HG02798 (cell line): Measurements from ENCODE around the gene WSCD2.

ENCODE experiments used
- ATAC-seq: cut with Tn5 transposase; IDR thresholded peaks from one replicate; pipeline ENCODE4 v1.9.1; 2021; ENCODE audit warnings: mild to moderate bottlenecking; ENCODE audit not compliant: unreplicated experiment, poor library complexity

Gene WSCD2

DNA sequence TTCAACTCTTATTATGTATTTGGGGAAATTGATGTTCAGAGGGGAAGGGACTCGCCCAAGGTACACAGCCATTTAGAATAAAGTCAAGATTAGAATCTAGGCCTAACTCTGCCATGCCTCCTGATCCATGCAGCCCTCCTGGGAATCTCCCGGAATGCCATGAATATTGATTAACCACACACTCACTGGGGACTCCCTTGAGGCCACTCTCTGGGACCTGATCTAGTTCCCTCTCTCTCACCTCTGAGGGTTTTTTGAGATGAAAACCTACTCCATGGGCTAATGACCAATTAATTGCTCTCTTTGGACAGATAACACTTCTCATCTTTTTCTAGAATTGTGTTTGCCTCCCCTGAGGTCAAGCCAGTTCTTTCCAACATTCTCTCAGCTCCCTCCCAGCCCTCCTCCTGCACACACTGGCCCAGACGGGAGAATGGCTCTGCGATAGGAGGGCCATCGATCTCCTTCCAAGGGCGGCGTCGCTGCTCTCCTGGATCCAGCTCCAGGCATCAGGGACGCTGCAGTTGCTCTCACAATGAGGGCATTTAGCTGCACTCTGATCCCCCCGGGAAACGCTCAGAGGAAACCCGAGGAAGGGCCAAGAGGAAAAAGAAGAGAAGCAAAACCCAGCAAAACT, 22.6 kb downstream of the WSCD2 start:
- no peak for ATAC-seq

DNA sequence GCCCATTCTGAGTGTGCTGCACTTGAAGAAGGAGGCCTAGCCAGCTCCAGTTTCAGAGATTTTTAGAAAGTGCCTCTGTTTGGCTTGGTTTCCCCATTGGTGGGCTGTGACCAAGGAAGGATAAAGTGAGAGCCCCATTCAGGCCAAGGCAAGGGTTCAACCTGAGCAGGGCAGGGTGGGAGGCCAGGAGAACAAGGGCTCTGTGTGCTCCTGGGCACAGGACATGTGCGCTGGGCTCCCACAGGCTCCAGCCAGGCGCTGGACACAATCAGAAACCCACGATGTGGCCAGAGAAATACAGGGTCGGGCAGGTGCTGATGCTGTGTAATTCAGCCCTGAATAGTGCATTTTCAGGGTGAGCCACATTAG, 23.1 kb downstream of the WSCD2 start:
- ATAC-seq, result no peak

DNA sequence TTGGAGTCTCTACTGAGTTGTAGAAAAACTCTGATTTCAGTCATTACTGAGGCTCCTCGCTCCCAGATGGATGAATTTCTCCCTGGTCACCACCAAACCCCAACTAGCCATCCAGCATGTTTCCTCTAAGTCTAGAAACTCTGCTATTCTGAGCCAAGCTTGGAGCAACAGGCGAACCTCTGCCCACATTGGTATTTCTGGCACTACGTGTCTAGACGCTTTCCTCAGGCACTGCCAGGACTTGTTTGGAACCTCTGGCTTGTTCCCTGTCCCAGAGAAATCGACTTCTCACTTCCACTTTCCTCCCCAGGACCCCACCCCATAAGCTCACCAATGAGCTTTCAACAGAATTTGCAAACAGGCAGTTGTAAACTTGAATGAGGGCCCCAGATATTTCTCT, 27.6 kb downstream of the WSCD2 start:
- ATAC-seq, result no peak

DNA sequence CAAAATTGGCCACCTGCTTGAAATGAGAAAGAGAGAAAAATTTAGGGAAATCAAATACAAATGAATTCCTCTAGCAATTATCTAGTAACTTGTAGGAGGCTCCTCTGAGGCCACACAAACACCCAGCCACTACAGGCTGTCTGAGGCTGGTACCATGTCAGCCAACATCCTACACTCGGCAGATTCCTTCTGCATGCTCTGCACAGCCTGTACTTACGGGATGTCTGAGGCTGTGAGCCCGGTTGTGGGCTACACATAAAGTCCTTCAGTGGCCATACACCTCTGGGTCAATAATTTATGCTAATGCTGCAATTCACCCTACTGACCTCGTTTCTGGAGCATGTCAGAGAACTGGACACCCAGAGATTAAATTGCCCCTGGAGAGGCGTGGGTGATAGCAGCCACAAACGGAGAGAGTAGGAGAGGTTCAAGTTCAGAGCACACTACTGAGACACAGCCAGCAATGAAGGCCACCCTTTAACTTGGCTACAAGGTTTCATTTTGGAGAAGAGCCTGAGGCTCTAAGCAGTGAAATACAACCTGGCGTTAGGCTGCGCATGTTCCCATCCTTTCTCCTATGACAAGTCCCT, 28.9 kb downstream of the WSCD2 start:
- no peak for ATAC-seq

DNA sequence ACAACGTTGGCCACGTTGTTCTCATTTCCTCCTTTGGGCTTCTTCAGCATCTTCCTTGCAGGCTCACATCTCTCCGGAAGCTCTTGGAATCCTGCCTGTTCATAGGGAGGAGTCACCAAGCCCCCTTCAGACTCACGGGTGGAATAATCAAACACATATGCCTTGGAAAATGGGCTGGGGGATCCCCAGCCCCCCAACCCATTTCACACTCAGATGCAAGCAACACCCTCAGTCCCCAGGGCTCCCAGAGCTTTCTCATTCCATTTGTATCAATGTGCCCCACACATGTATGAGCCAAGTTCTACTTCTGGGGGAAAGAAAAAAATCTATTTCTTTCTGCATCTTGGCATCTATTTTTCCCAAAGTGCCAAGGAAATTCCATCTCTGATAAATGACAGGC, 33.1 kb downstream of the WSCD2 start:
- ATAC-seq, result no peak

DNA sequence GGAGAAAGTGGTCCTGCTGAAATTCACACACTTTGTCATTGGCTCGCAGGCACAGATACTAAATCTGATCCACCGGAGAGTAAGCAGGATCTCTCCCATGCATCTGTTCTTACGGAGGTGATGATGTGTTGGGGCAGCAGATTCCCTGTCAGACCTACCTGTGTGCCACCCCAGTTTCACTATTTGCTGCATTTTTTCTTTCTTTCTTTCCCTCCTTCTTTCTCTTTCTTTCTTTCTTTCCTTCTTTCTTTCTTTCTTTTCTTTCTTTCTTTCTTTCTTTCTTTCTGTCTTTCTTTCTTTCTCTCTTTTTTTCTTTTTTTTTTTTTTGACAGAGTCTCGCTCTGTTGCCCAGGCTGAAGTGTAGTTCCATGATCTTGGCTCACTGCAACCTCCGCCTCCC, 37.4 kb downstream of the WSCD2 start:
- ATAC-seq, result no peak

DNA sequence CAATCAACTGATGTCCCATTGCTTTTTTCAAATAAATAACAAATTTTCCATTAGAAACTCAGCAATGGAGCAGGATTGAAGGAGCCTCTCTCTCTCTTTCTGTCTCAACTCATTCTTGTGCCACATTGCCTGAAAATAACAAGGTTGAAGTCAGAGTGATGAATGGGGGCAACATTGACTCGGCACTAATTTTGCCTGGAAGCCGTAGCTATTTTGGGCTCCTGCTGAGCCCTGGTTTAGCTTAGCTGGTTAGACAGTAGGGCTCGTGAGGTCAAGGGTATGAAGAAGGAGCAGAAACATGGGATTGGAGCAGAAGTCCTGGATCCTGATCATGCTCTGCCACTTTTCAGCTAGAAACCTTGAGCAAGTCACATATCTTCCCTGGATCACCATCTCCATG, 38.9 kb downstream of the WSCD2 start:
- ATAC-seq, result no peak

DNA sequence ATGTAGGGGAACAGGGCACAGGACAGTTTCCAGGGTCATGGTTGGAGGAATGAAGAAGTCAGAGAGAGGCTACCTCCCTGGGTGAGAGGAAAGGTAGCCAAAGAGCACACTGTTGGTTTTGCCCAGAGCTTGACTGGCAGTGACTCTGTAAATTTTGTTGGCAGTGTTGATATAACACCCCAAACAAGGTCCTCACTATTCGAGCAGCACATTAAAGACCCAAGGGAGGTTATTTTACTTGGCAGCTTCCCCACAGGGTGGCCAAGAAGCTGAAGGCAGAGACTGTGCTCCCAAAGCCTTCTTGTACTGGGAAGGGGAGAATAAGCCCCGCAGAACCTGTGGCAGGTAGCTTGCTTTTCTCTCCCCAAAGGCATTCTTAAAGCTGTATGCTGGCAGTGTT, 40.6 kb downstream of the WSCD2 start:
- no peak for ATAC-seq

DNA sequence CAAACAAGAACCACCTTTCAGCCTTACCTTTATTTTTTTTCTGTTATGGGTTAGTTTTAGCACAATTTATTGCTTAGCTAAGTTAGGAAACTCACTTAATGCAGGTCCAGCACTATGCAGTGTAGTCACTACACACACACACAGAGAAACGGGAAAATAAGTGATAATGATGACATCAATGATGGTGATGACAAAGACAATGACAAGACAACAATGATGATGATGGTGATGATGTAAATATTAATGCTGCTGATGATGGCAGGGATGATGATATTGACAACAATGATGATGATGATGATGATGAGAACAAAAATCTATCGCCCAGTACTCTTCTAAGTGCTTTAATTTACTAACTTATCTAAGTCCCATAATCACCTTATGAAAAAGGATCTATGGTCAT, 41.1 kb downstream of the WSCD2 start:
- no peak for ATAC-seq

DNA sequence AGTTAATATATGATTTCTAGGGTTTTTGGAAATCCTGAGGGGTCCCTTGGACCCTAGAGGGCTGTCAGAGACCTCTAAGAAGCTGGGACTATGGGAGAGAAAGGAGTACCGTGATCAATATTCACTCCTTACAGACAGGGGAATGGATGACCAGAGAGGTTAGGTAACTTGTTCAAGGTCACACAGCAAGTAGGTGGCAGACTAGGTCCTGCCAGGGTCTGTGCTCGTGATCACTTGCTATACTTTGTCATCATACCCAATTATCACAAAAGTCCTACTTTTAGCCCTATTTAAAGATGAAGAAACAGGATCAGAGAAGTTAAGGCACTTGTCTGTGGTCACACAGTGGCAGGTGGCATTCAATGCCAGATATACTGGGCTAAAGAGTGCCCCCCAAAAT, 42.9 kb downstream of the WSCD2 start:
- no peak for ATAC-seq

DNA sequence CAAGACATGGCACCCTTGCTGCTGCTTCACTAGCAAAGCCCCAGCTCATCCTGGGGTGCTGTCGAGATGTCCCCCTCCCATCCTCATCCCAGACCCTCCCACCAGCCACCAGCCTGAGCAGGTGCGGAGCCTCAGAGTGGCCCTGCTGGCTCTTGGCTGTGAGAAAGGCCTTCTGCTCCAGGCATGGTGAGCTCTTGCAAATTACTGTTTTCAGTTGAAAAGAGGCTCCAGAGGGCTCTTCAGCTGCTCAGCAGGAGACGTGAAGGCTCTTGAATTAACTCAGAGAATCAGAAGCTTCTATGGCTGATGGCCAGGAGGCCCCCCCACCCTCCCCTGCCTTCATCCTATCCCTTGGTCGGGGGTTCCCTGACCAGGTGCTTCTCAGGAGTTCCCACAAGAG, 44.1 kb downstream of the WSCD2 start:
- ATAC-seq, result no peak

DNA sequence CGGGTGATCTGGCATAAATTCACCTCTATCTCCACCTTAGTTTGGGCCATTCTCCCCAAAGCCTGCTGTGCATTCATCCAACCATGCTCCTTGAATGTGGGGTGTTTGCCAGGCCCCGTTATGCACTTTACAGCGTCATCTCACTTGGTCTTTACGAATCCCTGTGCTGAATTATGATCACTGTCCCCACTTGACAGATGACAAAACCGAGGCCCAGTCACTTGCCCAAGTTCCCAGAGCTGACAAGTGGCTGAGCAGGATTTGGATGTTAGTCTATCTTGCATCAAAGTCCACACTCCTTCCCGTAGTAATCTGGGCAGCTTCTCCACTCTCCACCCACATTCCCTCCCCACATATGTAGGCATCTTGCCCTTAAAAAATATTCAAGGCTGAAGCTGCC, 44.8 kb downstream of the WSCD2 start:
- ATAC-seq, result no peak

DNA sequence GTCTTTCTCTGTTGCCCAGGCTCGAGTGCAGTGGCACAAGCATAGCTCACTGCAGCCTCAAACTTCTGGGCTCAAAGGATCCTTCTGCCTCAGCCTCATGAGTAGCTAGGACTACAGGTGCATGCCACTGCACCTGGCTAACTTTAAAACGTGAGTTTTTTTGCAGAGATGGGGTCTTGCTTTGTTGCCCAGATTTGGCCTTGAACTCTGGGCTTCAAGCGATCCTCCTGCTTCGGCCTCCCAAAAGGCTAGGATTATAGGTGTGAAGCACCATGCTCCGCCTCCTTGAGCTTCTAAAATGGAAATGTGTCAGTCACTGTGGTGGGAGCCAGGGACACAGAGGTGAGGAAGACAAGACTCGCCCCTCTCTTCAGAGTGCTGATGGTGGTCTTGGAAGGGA, 45.6 kb downstream of the WSCD2 start:
- no peak for ATAC-seq

DNA sequence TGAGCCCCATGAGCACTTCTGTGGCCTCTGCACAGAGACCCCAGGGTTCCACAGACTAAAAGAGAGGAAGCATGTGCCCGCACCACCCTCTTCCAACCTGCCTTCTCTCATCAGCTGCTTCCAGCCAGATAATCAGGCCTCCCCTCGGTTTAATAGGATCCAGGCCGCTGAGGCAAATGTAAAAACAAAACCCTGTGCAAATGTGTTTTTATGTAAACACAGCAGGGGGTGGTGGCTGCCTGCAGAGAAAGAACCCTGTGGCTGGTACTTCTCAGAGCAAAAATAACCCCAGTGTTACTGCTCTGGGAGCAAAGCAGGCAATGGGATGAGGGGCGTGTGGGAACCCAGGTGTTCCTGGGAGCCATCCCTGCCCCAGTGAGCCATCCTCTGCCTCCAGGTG, 46.2 kb downstream of the WSCD2 start:
- no peak for ATAC-seq

DNA sequence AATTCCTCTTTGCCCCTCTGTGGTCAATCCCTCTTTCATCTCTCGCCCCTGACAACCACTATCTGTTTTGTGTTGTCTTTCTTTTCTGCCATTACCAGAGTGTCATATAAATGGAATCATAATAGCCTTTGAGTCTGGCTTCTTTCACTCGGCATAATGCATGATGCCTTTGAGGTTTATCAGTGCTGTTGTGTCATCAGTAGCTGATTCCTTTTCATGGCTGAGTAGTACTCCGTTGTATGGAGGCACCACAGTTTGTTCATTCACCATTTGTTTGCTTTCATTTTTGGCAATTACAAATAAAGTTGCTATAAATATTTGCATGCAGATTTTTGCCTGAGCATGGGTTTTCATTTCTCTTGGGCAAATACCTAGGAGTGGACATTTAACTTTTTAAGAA, 47.2 kb downstream of the WSCD2 start:
- ATAC-seq, result no peak

DNA sequence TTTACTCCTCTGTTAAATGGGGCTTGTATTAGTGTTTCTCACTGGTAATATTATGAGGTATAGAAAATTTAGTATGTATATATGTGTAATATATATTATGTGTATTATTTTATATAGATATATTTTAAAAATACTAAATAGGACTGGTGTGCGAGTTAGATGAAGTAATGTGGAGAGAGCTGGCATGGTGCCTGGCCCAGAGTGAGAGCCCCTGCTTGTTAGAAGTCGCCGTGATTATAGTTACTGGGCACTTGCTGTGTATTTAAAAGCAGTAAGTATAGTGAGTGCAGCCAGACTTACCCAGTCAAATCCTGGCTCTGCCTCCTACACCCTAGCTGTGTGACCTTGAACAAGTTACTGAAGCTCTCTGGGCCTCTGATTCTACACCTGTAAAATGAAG, 48.0 kb downstream of the WSCD2 start:
- no peak for ATAC-seq

DNA sequence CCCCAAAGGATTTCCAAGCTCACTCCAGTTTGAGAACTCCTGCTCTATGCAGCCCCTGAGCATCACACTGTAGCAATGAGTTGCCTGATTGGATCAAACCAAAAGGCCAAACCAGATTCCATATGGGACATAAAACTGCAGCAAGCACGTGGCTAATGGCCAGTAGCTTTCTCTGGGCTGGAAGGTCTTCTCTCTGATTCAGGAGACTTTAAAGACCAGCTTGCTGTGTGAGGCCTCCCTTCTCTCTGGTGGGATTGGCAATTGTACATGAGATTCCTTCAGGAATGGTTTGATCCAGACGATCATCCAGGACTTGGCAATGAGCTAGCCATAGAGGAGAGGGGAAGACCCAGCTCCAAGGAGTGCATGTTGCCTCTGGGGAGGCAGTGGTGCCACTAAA, 50.2 kb downstream of the WSCD2 start:
- ATAC-seq, result no peak

DNA sequence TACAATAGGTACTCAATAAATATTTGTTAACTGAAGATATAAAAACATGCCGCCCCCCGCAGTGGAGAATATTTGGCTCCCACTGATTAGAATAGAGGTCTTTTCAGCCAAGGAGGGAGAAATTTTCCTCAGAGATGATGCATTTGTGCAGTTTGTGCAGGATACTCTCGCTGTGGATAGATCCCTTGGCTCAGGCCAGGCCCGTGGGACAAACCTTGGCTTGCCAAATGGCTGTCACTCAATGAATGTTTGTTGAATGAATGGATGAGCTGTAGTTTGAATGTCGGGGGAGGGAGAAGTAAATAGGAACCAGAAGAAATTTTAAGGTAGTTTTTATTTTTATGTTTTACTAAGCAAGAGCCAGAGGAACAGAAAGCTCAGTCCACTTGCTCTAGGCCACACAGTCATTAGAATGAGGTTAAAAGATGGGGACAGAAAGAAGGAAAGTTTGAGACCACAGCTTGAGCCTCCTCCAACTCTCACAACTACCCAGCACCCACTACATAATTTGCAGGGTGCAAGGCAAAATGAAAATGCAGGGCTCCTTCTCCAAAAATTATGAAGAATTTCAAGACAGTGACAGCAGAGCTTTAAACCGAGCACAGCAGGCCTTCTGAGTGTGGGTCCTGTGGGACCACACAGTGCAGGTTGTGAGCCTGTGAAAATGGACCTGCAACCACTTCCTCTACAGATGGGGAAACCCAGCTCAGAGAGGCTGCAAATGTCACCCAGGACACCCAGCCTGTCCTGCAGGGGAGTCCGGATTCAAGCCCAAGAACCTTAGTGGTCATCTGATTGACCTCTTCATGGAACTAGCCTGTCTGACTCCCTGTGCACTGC, 51.4 kb downstream of the WSCD2 start:
- no peak for ATAC-seq

DNA sequence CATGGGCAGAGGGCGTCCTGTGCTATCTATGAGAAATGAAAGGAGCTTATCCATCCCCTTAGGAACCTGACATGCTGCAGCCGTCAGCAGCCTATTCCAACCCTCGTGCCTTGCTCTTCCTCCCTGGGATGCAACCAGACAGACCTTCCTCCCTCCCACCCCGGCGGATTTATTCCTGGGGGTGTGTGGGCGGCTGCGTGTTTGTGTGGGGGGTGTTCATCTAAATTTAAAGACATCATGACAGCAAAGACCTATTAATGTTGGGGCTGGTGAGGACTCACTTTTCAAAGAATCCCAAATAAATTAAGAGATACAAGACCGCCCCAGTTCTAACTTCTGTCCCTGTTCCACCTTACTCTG, 52.0 kb downstream of the WSCD2 start:
- no peak for ATAC-seq

DNA sequence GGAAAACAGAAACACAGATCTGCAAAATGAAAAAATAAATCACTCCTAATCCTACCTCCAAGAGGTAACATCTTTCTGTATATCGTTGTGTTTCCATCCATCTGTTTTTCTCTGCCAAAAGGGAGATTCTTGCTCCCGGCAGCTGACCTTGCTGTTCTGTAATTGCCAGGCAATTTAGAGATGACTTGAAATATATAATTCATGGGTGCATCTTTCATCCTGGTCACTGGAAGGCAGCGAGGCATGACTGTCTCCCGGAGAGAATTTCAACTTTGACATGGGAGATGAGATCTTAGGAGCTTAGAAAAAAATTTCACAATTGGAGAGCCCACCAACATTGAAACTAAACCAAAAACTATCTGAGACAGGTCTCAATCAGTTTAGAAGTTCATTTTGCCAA, 53.0 kb downstream of the WSCD2 start:
- ATAC-seq, result no peak

DNA sequence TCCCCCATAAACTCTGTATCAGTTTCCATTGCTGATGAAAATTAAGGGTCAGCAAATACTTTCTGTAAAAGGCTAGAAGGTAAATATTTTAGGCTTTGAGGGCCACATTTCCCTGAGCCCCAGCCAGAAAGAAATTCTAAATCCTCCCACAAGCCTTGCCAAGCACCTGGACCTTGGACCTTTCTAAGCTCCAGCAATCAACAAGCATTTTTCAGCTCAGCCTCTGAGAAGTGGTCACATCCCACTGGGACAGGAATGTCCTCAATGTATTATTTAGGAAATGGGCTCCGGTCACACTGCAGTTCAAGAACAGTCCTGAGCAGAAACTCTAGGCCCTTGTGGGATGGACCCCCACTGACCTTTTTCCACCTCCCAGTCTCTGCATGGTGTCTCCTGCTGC, 55.9 kb downstream of the WSCD2 start:
- no peak for ATAC-seq

DNA sequence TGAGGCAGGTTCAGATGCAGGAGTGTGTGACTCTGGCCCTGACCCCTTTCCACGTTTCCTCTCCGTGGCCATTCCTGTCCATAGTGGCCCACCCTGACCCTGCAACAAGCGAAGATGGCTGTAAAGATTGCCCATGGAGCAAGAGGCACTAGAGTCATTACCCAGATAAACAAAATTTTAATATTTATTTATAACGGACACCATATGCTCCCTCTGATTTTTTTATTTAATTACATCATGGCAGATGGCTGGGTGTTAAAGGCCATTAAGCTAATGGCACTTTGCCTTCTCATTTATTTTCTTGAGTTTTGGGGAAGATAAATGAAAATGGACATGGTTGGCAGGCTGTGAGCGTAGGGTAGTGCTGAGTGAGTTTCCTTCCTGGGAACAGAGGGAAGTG, 58.7 kb downstream of the WSCD2 start:
- ATAC-seq, result no peak
